HepG2 (cell line): ENCODE results near the gene RPS6KA2.

Experiments used
- ATF2 ChIP-seq: sonication (generic); formaldehyde crosslinking; IDR thresholded peaks from 2 replicates; pipeline ENCODE4 v1.4.0; 2020; ENCODE audit warnings: missing genetic modification reagents
- EHMT2 ChIP-seq: fragments of 200-600 bp; sonication (generic); IDR thresholded peaks from 2 replicates; pipeline ENCODE4 v1.7.0; 2017; ENCODE audit warnings: antibody characterized with exemption, low read depth, low read length, borderline replicate concordance
- HDAC6 ChIP-seq: fragments of 200-600 bp; sonication (generic); IDR thresholded peaks from 2 replicates; pipeline ENCODE4 v1.7.0; 2017; ENCODE audit warnings: mild to moderate bottlenecking, antibody characterized with exemption, low read length, low read depth
- HNF1A ChIP-seq, 2 experiments: sonication (generic) in 1 of 2; formaldehyde crosslinking in 1 of 2; IDR thresholded peaks; 2 replicates each; pipeline versions ENCODE4 v1.4.0 to v1.6.1; 2016 to 2020; ENCODE audit warnings: borderline replicate concordance in 1 of 2, low read depth in 1 of 2, mild to moderate bottlenecking in 1 of 2, missing genetic modification reagents in 1 of 2
- NFYB ChIP-seq: sonication (generic); formaldehyde crosslinking; IDR thresholded peaks from 2 replicates; pipeline ENCODE4 v1.4.0; 2020; ENCODE audit warnings: missing genetic modification reagents
- PBX3 ChIP-seq: sonication (generic); formaldehyde crosslinking; IDR thresholded peaks from 2 replicates; pipeline ENCODE4 v1.8.1; 2023; ENCODE audit warnings: missing genetic modification reagents, inconsistent platforms, borderline replicate concordance
- POLR2A ChIP-seq, 2 experiments: IDR thresholded peaks; 2 replicates each; pipeline ENCODE4 v1.6.1; 2011; ENCODE audit warnings: low read depth in 2 of 2, low read length in 2 of 2, mild to moderate bottlenecking in 1 of 2, moderate library complexity in 1 of 2; ENCODE audit not compliant: insufficient read depth in 1 of 2
- POLR2AphosphoS5 ChIP-seq: IDR thresholded peaks from 2 replicates; pipeline ENCODE4 v1.6.1; 2012; ENCODE audit warnings: low read depth, low read length
- TFDP1 ChIP-seq: IDR thresholded peaks from 2 replicates; pipeline ENCODE4 v1.6.1; 2016; ENCODE audit warnings: missing compliant biosample characterization, missing genetic modification reagents, borderline replicate concordance
- YY1 ChIP-seq: IDR thresholded peaks from 2 replicates; pipeline ENCODE4 v1.6.1; 2011; ENCODE audit warnings: low read length, low read depth, moderate library complexity, mild to moderate bottlenecking; ENCODE audit not compliant: insufficient read depth, insufficient replicate concordance

- TF ChIP-seq EHMT2 (no peak), POLR2AphosphoS5 (no peak), TFDP1 (CRISPR knock-in tag) (no peak), POLR2A (IDR thresholded peaks at IDR 0.05; ENCODE audit: insufficient read depth in 1 of 2, low read depth in 2 of 2, low read length in 2 of 2) (no peak), PBX3 (CRISPR knock-in tag) (no peak), YY1 (no peak), ATF2 (no peak), HNF1A (IDR thresholded peaks at IDR 0.05; ENCODE audit: low read depth) (no peak), HNF1A (CRISPR knock-in tag; IDR thresholded peaks at IDR 0.05; ENCODE audit: borderline replicate concordance) (no peak), HDAC6 (no peak), NFYB (CRISPR knock-in tag) (no peak)
Observed at GRCh38 chr6:166556336-166556735, 70.7 kb downstream of the RPS6KA2 start.
